HFF-Myc (cell line): ENCODE measurements around the gene NKAIN4.

Experiments
- DNase-seq: peaks from one replicate; pipeline ENCODE4 v3.0.0-alpha.2; 2011; ENCODE audit warnings: low read depth; ENCODE audit errors: extremely low read depth
- H3K4me3 ChIP-seq: replicated peaks from 2 replicates; pipeline ENCODE4 v1.5.1; 2011; ENCODE audit warnings: low read depth, mild to moderate bottlenecking, control low read depth, low read length
- CTCF ChIP-seq: IDR thresholded peaks from 2 replicates; pipeline ENCODE4 v1.5.1; 2012; ENCODE audit warnings: mild to moderate bottlenecking, low read depth, low read length, control low read depth; ENCODE audit errors: missing control alignments

Gene NKAIN4

GRCh38 chr20:63240004-63240403 lies 14.3 kb downstream of the NKAIN4 start:
- DNase-seq = no peak
- H3K4me3 ChIP-seq = no peak overlapping the region

GRCh38 chr20:63239431-63239830 lies 14.8 kb downstream of the NKAIN4 start:
- no peak for TF ChIP-seq CTCF
- DNase-seq = no peak
- no peak overlapping the region for H3K4me3 ChIP-seq

More at GRCh38 chr20:63240004-63240403, 14.3 kb downstream of the NKAIN4 start:
- TF ChIP-seq CTCF = no peak

- no peak for TF ChIP-seq CTCF
- no peak overlapping the region for H3K4me3 ChIP-seq
- no peak for DNase-seq
These were observed 15.6 kb downstream of the NKAIN4 start for GRCh38 chr20:63238514-63239125.

GRCh38 chr20:63238031-63238430 lies 16.2 kb downstream of the NKAIN4 start:
- no peak for TF ChIP-seq CTCF
- DNase-seq = no peak
- H3K4me3 ChIP-seq = no peak overlapping the region

- no peak for DNase-seq
- no peak for TF ChIP-seq CTCF
- H3K4me3 ChIP-seq = no peak overlapping the region
These were observed 18.0 kb downstream of the NKAIN4 start for GRCh38 chr20:63236116-63236837.

- H3K4me3 ChIP-seq = no peak within 1 kb of the TSS
- no peak for TF ChIP-seq CTCF
- DNase-seq = no peak
These were observed 18.8 kb downstream of the NKAIN4 start, which contains the start of gene BIRC7 for GRCh38 chr20:63235399-63235983. Gene BIRC7, plus strand, starts transcription at chr20:63235905. Its CDS starts 192 bp downstream, at chr20:63236097.
